Neural progenitor cell (in vitro differentiated cells): Measurements from ENCODE around the gene CAMK2A.

Source experiments
- CTCF ChIP-seq: fragments of 200-600 bp; sonication (generic); IDR thresholded peaks from 2 replicates; pipeline ENCODE4 v1.5.1; 2017; ENCODE audit warnings: antibody characterized with exemption, mild to moderate bottlenecking
- EZH2 ChIP-seq: fragments of 200-600 bp; sonication (generic); IDR thresholded peaks from 2 replicates; pipeline ENCODE4 v1.6.1; 2017; ENCODE audit warnings: antibody characterized with exemption, mild to moderate bottlenecking, moderate library complexity
- EZH2phosphoT487 ChIP-seq: fragments of 200-600 bp; sonication (generic); IDR thresholded peaks from 2 replicates; pipeline ENCODE4 v1.6.1; 2017; ENCODE audit warnings: antibody characterized with exemption

GRCh38 chr5:150246429-150246828, 43.1 kb downstream of the CAMK2A start:
- TF ChIP-seq EZH2 (no peak), CTCF (no peak), EZH2phosphoT487 (no peak)
